Stimulated activated naive CD8-positive, alpha-beta T cell treated with anti-CD3 and anti-CD28 coated beads, Interleukin-15, amount 100 ng/mL, for 72 hours (primary cell): ENCODE measurements around the gene SLC25A22.
A peak's percentile ranks its signal among the peaks of the same experiment; 100 is the strongest.

Experiments
- ATAC-seq: fragments of 150-1000 bp; cut with Tn5 transposase; 2 replicates; pipeline ENCODE4 v1.10.0; 2021; ENCODE audit warnings: mild to moderate bottlenecking, moderate library complexity
- DNase-seq, 2 donors: peaks; one replicate each; pipeline ENCODE4 v3.0.0; 2021 to 2022
- H3K27ac Mint-ChIP-seq, 2 donors: one replicate each; pipeline ENCODE4 v1.8.0; 2022; ENCODE audit warnings: mild to moderate bottlenecking in 2 of 2, mixed read lengths in 2 of 2, moderate library complexity in 2 of 2
- H3K27me3 Mint-ChIP-seq: one replicate; pipeline ENCODE4 v1.8.0; 2022; ENCODE audit warnings: mixed read lengths
- H3K4me1 Mint-ChIP-seq: one replicate; pipeline ENCODE4 v1.8.0; 2022; ENCODE audit warnings: mild to moderate bottlenecking, mixed read lengths
- H3K4me3 Mint-ChIP-seq, 2 donors: one replicate each; pipeline ENCODE4 v1.8.0; 2022; ENCODE audit warnings: mild to moderate bottlenecking in 2 of 2, mixed read lengths in 2 of 2, moderate library complexity in 1 of 2
- H3K9me3 Mint-ChIP-seq, 2 donors: one replicate each; pipeline ENCODE4 v1.8.0; 2022; ENCODE audit warnings: mixed read lengths in 2 of 2

The SLC25A22 gene

GRCh38 chr11:828506-829175 lies 30.6 kb upstream of the SLC25A22 start:
- Mint-ChIP-seq H3K4me3 (peak overlapping the region; percentile 69 to 86), H3K4me1 (peaks cover 66% of the 10 kb centered on the region), H3K9me3 (no peaks in the 10 kb centered on the region), H3K27ac (peak overlapping the region in 1 of 2 donors; percentile 74), H3K27me3 (peaks cover 54% of the 10 kb centered on the region)
- no peak for DNase-seq
- ATAC-seq, result no peak

DNA sequence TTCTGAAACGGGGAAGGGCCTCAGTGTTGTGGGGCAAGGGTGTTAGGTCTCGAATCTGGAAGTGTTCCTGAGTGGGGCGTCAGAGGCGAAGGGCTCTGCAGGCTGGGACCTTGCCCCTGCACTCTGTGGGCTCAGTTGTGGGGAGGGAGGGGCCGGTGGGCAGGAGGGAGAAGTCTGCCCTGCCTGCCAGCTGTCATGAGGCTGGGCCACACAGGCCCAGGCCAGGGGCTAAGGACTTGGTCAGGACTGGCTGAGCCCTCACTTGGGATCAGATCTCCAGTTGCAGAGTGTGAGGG lies 29.8 kb upstream of the SLC25A22 start, which contains the start of gene CRACR2B:
Gene CRACR2B (plus strand): TSS at position 23 of the 296 bp plus-strand sequence. CDS start 689 bp downstream, outside the sequence.
- peaks cover 54% of the 10 kb centered on the region for H3K27me3 Mint-ChIP-seq
- no peak for ATAC-seq
- peak within 1 kb of the TSS; percentile 80 to 86 for H3K4me3 Mint-ChIP-seq
- peak within 1 kb of the TSS; percentile 28 to 74 for H3K27ac Mint-ChIP-seq
- no peaks in the 10 kb centered on the region for H3K9me3 Mint-ChIP-seq
- H3K4me1 Mint-ChIP-seq, result peaks cover 64% of the 10 kb centered on the region
- no peak for DNase-seq

- H3K4me3 Mint-ChIP-seq, result peak overlapping the region; percentile 80 to 86
- H3K4me1 Mint-ChIP-seq, result peaks cover 61% of the 10 kb centered on the region
- peak; percentile 49 to 52 for DNase-seq
- no peaks in the 10 kb centered on the region for H3K9me3 Mint-ChIP-seq
- peak; percentile 44 for ATAC-seq
- peaks cover 51% of the 10 kb centered on the region for H3K27me3 Mint-ChIP-seq
- peak overlapping the region in 1 of 2 donors; percentile 28 for H3K27ac Mint-ChIP-seq
These were observed 29.2 kb upstream of the SLC25A22 start for GRCh38 chr11:827146-827896.

DNA sequence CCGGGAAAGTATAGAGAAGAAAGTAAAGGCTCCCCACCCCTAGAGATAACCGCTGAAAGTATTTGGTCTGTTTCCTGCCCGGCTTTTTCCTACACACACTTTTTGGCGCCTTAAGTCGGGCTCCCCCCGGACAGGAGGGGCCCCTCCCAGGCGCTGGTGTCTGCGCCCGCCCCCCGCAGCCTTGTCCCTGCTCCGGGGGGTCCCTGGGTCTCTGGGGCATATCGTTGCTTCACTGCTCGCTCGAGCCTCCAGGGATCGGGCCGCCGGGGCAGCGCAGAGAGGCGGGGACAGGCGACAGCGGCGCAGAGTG lies 28.7 kb upstream of the SLC25A22 start:
- DNase-seq (no peak), ATAC-seq (no peak)
- peaks cover 61% of the 10 kb centered on the region for H3K4me1 Mint-ChIP-seq
- H3K27ac Mint-ChIP-seq, result no peak overlapping the region
- no peaks in the 10 kb centered on the region for H3K9me3 Mint-ChIP-seq
- peaks cover 46% of the 10 kb centered on the region for H3K27me3 Mint-ChIP-seq
- H3K4me3 Mint-ChIP-seq, result peak overlapping the region; percentile 80 to 82

DNA sequence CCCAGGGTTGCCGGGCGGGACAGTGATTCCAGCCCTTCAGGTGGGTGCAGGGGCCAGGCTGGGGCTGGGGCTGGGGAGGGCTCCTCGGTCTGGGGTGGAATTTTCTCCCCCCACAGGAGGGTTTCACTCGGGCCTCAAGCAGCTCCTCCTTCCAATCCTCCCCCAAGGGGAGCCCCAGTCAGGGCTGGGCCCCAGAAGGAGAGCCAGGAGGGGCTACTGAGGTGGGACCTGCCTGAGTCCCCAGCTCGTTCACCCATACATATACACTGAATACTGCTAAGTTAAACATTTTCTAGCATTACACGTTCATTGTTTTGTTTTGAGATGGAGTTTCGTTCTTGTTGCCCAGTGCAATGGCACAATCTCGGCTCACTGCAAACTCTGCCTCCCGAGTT lies 28.1 kb upstream of the SLC25A22 start:
- Mint-ChIP-seq H3K9me3 (no peaks in the 10 kb centered on the region), H3K4me1 (peaks cover 60% of the 10 kb centered on the region), H3K27me3 (peaks cover 40% of the 10 kb centered on the region), H3K4me3 (peak overlapping the region; percentile 80 to 82), H3K27ac (no peak overlapping the region)
- DNase-seq (no peak), ATAC-seq (no peak)

DNA sequence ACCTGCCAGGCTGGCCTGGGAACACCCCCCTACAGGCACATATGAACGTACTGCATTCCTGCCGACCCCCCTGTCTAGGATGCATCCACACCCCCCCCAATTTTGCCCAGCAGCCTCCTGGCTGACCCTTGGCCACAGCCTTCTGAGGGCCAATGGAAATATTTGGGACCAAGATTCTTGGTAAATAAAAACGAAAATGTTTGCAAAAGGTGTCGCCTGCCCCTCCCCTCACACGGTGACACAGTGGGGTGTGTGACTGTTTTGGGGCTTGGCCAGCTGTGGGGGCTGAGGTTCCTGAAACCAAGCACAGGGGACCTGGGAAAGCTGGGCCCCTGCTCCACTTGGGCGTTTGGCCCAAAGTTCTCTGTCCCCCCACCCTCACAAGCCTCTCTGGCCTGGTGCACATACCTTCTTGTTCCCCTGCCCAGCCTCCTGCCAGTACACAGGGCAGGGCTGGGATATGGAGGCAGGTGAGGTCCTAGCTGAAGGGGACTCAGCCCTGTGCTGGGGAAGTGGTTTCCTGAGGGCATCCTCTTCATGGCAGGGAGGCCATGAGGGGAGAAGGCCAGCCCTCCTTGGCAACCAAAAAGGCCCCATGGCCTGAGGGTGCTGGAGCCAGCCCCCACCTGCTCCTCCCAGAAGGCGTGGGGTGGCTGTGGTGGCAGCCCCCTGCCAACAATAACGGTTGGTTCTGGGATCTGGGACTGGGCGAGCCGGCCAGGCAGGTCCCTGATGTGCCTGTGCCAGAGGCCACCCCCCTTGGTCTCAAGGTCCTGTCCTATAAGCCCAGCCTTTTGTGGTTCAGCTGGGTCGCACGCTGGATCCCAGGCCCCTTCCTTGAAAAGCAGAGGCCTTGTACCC lies 27.5 kb upstream of the SLC25A22 start:
- peaks cover 34% of the 10 kb centered on the region for H3K27me3 Mint-ChIP-seq
- H3K9me3 Mint-ChIP-seq, result no peaks in the 10 kb centered on the region
- no peak overlapping the region for H3K4me3 Mint-ChIP-seq
- no peak for DNase-seq
- no peak for ATAC-seq
- H3K4me1 Mint-ChIP-seq, result peaks cover 62% of the 10 kb centered on the region
- peak overlapping the region in 1 of 2 donors; percentile 65 for H3K27ac Mint-ChIP-seq

DNA sequence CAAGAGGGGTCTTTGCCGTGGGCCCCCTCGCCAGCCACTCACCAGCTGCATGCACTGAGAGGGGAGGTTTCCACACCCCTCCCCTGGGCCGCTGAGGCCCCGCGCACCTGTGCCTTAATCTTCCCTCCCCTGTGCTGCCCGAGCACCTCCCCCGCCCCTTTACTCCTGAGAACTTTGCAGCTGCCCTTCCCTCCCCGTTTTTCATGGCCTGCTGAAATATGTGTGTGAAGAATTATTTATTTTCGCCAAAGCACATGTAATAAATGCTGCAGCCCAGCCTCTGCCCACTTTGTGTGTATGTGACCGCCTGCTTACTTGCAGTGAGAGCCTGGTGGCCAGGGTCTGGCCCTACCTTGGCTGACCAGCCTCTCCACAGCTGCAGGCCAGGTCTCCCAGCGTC lies 26.9 kb upstream of the SLC25A22 start:
- Mint-ChIP-seq H3K27me3 (peaks cover 28% of the 10 kb centered on the region), H3K4me3 (no peak overlapping the region), H3K4me1 (peaks cover 61% of the 10 kb centered on the region), H3K9me3 (no peaks in the 10 kb centered on the region), H3K27ac (peak overlapping the region in 1 of 2 donors; percentile 65)
- ATAC-seq (no peak), DNase-seq (no peak)

DNA sequence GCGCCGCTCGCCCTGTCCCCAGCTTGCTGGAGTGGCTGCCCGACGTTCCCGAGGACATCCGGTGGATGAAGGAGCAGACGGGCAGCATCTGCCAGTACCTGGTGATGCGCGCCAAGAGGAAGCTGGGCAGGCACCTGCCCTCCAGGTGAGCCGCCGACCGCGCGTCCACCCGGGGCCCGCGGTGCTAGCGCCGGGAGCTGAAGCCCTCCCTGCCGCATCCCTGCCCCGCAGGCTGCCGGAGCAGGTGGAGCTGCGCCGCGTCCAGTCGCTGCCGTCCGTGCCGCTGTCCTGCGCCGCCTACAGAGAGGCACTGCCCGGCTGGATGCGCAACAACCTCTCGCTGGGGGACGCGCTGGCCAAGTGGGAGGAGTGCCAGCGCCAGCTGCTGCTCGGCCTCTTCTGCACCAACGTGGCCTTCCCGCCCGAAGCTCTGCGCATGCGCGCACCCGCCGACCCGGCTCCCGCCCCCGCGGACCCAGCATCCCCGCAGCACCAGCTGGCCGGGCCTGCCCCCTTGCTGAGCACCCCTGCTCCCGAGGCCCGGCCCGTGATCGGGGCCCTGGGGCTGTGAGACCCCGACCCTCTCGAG lies 26.3 kb upstream of the SLC25A22 start:
- peaks cover 22% of the 10 kb centered on the region for H3K27me3 Mint-ChIP-seq
- no peak for ATAC-seq
- H3K27ac Mint-ChIP-seq, result no peak overlapping the region
- peaks cover 56% of the 10 kb centered on the region for H3K4me1 Mint-ChIP-seq
- H3K4me3 Mint-ChIP-seq, result no peak overlapping the region
- H3K9me3 Mint-ChIP-seq, result no peaks in the 10 kb centered on the region
- no peak for DNase-seq

DNA sequence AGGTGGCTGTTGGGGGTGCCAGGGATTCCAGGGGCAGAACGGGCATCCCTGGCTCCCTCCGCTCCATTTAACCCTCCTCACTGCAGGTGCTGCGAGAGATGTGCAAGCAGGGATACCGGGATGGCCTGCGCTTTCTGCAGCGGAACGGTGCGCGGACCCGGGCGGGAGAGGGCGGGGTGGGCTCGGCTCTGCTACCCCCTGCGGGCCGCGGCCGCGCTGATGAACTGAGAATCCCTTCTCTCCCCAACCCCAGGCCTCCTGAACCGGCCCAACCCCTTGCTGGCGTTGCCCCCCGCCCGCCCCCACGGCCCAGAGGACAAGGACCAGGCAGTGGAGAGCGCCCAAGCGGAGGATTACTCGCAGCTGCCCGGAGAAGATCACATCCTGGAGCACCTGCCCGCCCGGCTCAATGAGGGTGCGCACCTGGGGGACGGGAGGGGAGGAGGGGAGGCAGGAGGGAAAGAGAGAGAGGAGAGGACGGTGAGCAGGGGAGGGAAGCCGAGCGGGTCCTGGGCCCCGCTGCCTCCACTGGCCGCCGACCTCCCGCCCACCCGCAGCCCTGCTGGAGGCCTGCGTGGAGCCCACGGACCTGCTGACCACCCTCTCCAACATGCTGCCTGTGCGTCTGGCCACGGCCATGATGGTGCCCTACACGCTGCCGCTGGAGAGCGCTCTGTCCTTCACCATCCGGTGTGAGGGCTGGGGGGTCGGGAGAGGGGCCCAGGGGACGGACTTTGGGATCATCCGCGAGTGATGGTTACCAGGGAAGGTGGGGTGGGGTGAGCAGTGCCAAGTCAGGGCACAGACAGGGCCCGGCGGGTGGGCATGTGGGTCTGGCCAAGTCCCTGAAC lies 25.6 kb upstream of the SLC25A22 start:
- Mint-ChIP-seq H3K4me3 (no peak overlapping the region), H3K4me1 (peaks cover 50% of the 10 kb centered on the region), H3K27ac (no peak overlapping the region), H3K27me3 (peaks cover 15% of the 10 kb centered on the region), H3K9me3 (no peaks in the 10 kb centered on the region)
- DNase-seq (no peak), ATAC-seq (no peak)

DNA sequence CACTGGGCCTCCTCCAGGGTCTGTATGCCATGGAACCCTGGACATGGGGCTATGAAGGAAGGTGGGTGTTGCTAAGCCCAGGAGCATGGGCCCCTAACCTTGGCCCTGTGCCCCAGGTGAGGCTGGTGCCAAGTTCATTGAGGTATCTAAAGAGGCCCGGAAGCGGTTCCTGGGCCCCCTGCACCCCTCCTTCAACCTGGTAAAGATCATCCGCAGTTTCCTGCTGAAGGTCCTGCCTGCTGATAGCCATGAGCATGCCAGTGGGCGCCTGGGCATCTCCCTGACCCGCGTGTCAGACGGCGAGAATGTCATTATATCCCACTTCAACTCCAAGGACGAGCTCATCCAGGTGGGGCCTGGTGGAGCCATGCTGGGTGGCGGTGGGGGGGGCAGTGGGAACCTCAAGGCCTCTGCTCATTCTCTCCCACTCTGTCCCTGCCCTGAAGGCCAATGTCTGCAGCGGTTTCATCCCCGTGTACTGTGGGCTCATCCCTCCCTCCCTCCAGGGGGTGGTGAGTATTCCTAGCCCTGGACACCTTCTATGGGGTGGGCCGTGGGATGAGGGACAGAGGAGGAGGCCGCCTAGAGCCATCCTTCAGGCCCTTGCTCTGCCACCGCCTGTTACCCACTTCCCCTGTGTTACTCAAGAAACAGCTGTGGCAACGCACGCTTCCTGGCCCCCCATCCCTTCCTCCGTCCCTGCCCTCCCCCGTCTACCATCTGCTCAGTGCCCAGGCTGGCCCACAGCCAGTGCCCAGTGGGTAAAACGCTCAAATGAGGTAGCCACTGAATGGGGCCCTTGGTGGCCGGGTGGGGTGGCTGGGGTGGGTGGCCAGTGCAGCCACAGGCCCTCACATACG lies 23.7 kb upstream of the SLC25A22 start:
- H3K4me3 Mint-ChIP-seq, result peak overlapping the region in 1 of 2 donors; percentile 93
- H3K4me1 Mint-ChIP-seq, result peaks cover 50% of the 10 kb centered on the region
- H3K27me3 Mint-ChIP-seq, result no peaks in the 10 kb centered on the region
- H3K27ac Mint-ChIP-seq, result peak overlapping the region in 1 of 2 donors; percentile 78
- H3K9me3 Mint-ChIP-seq, result no peaks in the 10 kb centered on the region
- no peak for ATAC-seq
- DNase-seq, result no peak

- Mint-ChIP-seq H3K27ac (peak overlapping the region in 1 of 2 donors; percentile 96), H3K4me1 (peaks cover 44% of the 10 kb centered on the region), H3K27me3 (no peaks in the 10 kb centered on the region), H3K4me3 (peak overlapping the region; percentile 87 to 93), H3K9me3 (no peaks in the 10 kb centered on the region)
- DNase-seq, result no peak
- no peak for ATAC-seq
These were observed 22.8 kb upstream of the SLC25A22 start for GRCh38 chr11:820655-821511.

DNA sequence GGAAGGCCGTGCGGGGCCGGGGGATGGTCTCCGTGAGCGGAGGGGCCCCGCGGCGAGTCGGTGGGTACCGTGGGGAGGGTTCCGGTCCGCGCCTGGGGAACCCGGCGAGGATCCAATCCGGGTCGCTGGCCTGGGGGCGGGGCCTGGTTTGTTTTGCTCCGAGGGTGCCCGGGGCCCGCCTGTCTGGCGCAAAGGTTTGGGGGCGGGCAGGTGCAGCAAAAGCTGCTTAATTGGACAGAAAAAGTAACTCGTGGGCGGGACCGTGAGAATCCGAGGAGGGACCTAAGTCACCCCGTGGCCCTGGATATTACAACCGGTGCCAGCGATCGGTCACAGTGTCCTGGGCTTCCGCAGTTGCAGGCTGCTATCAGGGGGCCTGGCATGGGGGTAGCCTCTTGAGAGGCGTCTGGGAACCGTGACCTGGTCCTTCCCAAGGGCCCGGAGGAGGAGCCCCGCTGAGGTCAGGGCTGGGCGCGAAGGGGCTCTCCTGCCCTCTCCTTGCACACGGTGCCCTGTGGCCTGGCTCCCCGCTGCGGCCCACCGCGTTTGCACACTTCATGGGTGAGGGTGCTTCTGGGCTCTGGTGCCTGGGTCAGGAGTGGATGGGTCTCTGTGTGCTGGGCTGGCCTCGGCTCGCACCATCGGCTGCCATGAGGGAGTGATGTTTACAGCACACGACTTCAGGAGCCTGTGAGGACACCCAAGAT lies 22.0 kb upstream of the SLC25A22 start:
- H3K9me3 Mint-ChIP-seq, result no peaks in the 10 kb centered on the region
- peak; percentile 79 for ATAC-seq
- peak; percentile 92 to 95 for DNase-seq
- H3K4me1 Mint-ChIP-seq, result peaks cover 39% of the 10 kb centered on the region
- H3K27me3 Mint-ChIP-seq, result no peaks in the 10 kb centered on the region
- peak overlapping the region; percentile 87 to 93 for H3K4me3 Mint-ChIP-seq
- peak overlapping the region; percentile 76 to 96 for H3K27ac Mint-ChIP-seq
